ENCODE measurements around the gene PRSS36. TPM values are rescaled to one million over a fixed set of nuclear protein-coding genes. Genes with fewer than 3 reads are reported as not detected.
"Not testable (repeated sequence)": the region's sequence is repeated elsewhere in the genome, so short reads cannot be mapped to it uniquely, and the experiment has no call there.

The PRSS36 gene
- total RNA-seq, result 0.51 TPM in 1 of 2 replicates, not detected in the other

DNA sequence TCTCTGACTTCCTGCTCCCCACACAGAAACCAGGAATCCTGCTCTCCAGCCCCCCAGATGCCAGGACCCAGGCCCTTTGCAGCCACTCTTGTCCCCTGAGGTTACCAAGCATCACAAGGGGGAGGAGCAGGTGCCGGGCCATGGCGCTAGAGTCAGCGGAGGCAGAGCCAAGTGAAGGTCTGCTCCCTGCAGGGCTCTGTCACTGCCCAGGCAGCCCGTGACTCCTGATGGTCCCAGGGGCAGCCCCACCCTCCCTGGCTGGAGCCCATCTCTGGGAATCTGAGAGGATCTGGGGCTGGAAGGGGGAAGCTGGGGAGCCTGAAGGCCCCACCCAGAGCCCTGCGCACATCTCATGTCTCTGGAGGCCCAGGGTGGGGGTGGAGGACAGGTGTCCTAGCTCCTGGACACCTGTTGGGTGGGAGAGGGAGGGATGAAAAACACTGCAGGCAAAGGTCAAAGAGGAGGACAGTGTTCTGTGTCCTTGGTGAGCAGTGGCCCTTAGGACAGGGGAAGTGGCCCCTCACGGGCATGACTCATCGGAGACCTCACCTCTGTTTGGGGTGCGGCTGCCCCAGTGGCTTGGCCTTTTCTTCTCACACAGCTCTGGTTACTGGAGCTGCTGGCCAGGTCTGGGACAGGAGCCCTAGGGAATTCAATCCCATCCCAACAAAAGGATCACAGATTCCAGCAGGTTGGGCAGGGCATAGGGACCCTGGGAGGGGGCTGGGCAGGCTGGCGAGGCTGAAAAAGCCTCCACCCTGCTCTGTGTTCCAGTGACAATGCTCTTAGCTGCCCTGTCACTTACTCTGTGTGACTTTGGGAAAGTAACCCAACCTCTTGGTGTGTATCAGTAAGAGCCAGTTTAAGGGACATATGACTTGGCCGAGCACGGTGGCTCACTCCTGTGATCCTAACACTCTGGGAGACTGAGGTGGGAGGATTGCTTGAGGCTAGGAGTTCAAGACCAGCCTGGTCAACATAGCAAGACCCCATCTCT lies at the start of gene PRSS36:
PRSS36 (minus strand) TSS at position 173 of the 997 bp plus-strand sequence; CDS start at position 142, 31 bp downstream.
- DNase-seq, result no peak

GRCh38 chr16:31199430-31200041 lies 49.7 kb upstream of the PRSS36 start:
- no peak for DNase-seq

- no peak for DNase-seq
Measured at GRCh38 chr16:31198207-31198882, 48.5 kb upstream of the PRSS36 start.

DNA sequence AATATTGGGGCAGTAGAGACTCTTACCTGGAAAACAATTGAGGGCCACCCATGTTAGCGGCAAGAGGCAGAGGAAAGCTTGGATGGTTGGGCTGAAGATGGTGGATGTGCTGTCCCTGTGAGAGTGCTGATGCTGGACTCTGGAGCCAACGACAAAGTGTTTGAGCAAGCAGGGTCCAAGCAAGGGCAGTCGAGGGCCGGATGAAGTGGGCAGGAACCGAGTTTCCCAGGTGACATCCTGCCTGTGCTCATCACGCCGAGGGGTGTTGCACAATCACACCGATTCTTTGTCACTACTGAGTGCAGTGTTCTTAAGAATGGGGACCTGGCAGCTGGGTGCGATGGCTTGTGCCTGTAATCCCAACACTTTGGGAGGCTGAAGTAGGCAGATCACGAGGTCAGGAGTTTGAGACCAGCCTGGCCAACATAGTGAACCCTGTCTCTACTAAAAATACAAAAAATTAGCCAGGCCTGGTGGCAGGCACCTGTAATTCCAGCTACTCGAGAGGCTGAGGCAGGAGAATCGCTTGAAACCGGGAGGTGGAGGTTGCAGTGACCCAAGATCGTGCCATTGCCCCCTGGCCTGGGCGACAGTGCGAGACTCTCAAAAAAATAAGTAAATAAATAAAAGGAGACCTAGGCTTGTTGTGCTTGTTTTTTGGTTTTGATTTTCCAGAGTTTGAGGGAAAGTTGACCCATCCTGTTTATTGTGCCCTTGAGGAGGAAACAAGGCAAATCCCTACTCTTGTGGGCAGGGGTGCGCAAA lies 46.6 kb upstream of the PRSS36 start:
- no peak for DNase-seq

DNA sequence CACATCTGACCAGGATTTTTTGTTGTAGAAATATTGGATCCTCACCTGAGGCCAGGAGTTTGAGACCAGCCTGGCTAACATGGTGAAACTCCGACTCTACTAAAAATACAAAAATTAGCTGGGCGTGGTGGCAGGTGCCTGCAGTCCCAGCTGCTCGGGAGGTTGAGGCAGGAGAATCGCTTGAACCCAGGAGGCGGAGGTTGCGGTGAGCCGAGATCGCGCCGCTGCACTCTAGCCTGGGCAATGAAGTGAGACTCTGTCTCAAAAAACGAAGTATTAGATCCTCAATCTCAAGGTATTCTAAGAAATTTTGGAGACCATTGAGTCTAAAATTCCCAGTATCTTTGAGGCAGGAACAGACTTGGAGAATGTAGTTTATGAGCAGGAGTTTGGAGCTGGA lies 46.0 kb upstream of the PRSS36 start:
- DNase-seq, result not testable (repeated sequence)

GRCh38 chr16:31194898-31195297 lies 45.0 kb upstream of the PRSS36 start:
- no peak for DNase-seq

- no peak for DNase-seq
Measured at GRCh38 chr16:31193874-31194273, 44.0 kb upstream of the PRSS36 start.

DNA sequence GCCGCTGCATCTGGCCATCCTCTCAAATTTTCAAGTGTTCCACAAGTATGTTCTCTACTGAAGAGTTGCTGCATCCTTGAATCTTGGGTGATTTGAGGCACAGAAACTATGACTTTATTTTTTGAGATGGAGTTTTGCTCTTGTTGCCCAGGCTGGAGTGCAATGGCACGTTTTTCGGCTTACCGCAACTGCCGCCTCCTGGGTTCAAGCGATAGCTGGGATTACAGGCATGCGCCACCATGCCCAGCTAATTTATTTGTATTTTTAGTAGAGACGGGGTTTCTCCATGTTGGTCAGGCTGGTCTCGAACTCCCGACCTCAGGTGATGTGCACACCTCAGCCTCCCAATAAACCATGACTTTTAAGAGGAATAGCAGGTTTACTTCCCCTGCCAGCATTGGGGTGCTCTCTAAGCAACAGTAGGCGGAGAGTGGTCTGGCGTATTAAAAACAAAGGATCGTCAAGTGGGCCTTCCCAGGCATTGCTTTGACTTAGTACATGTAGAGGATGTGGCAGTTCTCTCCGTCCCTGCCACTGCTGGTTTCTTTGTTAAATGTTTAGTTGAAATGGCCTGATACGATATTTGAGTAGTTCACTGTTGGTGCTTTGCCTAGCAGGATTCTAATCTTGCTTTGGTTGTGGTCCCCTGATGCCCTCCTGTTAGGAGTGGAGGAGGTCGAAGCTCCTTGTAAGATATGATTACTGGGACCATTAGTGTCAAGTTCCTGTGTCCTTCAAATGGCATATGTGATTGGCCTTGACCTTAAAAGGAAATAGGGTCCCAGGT lies 43.2 kb upstream of the PRSS36 start:
- DNase-seq, result no peak

GRCh38 chr16:31191697-31192428 lies 42.0 kb upstream of the PRSS36 start:
- no peak for DNase-seq

DNA sequence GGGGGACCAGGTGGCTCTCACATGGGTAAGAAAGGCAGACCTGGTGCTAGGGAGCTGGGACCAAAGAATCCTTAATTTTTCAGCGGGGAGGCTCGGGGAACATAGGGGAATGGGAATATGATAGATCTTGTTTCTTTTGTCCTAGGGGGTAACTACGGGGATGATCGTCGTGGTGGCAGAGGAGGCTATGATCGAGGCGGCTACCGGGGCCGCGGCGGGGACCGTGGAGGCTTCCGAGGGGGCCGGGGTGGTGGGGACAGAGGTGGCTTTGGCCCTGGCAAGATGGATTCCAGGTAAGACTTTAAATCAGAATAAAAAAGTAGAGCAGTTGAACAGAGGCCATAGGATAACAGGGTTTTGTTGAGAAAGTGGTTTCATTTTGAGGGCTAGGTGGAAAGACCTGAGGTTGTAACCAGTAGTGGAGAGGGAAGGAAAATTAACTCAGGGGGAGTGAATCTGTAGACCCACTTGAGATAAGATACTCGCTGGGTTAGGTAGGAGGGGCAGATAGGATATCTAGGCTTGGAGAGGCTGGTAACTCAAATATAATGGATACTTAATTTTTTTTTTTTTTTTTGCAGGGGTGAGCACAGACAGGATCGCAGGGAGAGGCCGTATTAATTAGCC lies 41.1 kb upstream of the PRSS36 start:
- DNase-seq, result no peak

DNA sequence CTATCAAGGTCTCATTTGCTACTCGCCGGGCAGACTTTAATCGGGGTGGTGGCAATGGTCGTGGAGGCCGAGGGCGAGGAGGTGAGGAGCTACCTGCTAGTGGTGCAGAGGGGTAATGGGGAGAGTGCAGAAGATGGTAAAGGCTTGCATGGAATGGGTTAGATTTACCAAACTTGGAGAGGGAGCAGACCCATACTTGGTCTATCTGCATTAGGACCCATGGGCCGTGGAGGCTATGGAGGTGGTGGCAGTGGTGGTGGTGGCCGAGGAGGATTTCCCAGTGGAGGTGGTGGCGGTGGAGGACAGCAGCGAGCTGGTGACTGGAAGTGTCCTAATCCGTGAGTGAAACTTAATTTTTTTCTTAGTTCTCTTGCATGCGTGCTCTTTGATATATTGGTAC lies 40.2 kb upstream of the PRSS36 start:
- no peak for DNase-seq

DNA sequence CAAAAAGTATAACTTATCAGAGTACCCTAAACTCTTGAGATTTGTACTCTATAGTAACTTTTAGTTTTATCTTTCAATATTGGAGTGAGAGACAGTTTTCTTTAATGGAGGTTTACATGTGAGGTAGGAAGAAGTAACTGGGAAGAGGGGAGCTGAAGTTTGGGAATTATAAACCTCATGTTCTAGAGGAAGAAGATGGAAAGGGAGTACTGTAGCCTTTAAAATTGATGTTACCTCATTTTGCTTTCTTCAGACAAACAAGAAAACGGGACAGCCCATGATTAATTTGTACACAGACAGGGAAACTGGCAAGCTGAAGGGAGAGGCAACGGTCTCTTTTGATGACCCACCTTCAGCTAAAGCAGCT lies 39.5 kb upstream of the PRSS36 start:
- no peak for DNase-seq

GRCh38 chr16:31188450-31189411 lies 38.9 kb upstream of the PRSS36 start:
- no peak for DNase-seq

- DNase-seq, result no peak
Measured at GRCh38 chr16:31187808-31188189, 37.9 kb upstream of the PRSS36 start.

DNA sequence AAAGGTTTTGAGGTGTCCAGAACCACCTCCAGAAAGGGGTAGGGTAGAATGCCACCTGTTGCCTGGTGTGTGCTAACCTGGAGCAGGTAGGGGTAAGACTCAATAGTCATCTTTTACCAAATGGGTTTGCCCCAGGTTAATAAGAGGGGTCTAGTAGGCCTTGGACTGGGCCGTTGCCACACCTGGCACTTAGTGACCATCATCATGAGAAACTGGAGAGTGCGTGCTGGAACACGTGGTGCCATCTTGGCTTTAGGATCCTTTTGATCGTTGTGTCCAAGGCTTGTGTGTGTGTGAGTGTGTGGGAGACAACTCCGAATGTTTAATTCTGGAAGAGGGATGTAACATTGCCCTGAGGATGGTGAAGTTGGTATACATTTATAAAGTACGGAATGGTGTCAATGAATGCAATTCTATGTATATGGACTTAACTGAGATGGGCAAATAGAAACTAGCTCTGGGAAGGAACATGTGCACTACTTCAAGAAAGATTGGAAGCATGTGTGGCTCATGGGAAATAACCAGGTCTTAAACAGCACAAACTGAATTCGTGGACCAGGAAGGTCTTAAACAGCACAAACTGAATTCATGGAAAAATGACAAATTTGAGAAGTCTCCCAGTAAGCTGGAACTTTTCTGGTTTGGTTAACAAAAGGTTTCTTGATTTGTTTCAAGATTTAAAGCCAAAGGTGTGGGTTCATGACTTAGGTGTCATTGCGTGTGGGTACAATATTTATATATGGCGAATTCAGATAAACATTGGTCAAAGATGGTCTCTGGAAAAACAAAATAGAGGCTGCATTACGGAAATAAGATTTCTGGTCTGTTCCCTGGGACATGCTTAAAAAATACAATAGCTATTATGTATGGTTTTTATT lies 37.3 kb upstream of the PRSS36 start:
- no peak for DNase-seq

DNA sequence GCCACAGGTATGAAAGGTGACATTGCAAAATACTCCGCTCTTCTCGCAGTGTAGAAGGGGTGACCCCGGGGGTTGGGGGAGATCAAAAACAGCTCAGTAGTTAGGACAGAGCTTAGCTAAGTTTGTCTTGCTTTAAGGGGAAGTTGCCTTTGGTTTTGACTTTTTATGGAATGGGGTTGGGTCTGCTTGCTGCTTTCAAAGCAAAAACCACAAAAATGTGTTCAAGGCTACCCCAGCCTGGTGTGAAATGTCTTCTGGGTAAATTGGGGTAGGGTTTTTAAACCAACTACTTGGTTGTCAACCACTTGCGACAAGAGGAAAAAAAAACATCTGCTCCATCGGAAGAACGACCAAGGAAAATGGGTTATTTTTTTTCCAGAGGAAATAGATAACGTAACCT lies 36.3 kb upstream of the PRSS36 start:
- DNase-seq, result no peak

- DNase-seq, result no peak
Measured at GRCh38 chr16:31185339-31185738, 35.5 kb upstream of the PRSS36 start.

DNA sequence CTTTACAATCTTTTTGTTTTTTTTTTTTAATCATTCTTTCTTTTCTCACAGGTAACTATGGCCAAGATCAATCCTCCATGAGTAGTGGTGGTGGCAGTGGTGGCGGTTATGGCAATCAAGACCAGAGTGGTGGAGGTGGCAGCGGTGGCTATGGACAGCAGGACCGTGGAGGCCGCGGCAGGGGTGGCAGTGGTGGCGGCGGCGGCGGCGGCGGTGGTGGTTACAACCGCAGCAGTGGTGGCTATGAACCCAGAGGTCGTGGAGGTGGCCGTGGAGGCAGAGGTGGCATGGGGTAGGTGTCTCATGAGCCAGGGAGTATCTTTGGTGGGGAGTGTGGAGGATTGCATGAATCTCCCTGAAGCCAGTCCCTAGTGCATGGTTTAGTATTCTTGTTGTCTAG lies 35.0 kb upstream of the PRSS36 start:
- DNase-seq, result no peak

Data from dermis blood vessel endothelial cell (primary cell).